ENCODE data around the gene PAN2. TPM values are rescaled to one million over a fixed set of nuclear protein-coding genes. Genes with fewer than 3 reads are reported as not detected.

Gene PAN2
- total and polyA plus RNA-seq, 2 donors from 2014 or later, result 27.1 to 83.0 TPM

DNA sequence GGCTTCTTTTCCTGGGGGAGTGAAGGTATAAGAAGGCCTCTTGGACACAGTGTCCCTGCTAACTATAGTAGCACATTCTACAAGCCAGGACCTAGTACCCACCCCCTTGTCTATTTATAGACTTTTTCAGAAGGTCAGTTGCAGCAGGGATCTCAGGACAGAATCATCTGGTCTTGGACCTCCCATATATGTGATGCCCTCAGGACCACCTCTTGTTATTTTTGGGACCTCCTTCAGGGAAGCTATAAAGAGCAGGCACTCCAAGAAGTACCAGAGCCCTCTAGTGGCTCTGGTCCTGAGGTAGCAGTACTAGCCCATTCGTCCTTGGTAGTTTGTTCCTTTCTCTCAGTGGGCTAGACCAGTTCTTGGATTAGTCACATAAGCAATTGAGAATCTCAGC is 62.8 kb downstream of the PAN2 start:
- intact Hi-C loops (cut with DNase I), result no loop called here
- FAIRE-seq (no peak), DNase-seq (peak in 1 of 5 donors; percentile 48)
- Histone ChIP-seq H3K27me3 (ENCODE audit: control insufficient read depth, insufficient read depth, low read length) (no peaks in the 10 kb centered on the region), H3K4me3 (ENCODE audit: low read length in 3 of 3) (no peak overlapping the region), H3K36me3 (ENCODE audit: control insufficient read depth in 2 of 3, insufficient read depth in 3 of 3, low read length in 3 of 3) (peaks cover 8 to 37% (median 31%) of the 10 kb centered on the region in 3 donors), H3K9me3 (ENCODE audit: control insufficient read depth in 2 of 3, insufficient read depth in 1 of 3, low read length in 3 of 3) (no peaks in the 10 kb centered on the region), H3K27ac (ENCODE audit: low read depth in 2 of 2, low read length in 2 of 2) (no peak overlapping the region), H3K9ac (ENCODE audit: low read length in 3 of 3) (no peak overlapping the region), H3K4me1 (ENCODE audit: control insufficient read depth in 2 of 3, insufficient read depth in 2 of 3, low read depth in 1 of 3, low read length in 3 of 3) (peaks cover 0 to 9% (median 0%) of the 10 kb centered on the region in 3 donors)
- TF ChIP-seq, protein P1, sequence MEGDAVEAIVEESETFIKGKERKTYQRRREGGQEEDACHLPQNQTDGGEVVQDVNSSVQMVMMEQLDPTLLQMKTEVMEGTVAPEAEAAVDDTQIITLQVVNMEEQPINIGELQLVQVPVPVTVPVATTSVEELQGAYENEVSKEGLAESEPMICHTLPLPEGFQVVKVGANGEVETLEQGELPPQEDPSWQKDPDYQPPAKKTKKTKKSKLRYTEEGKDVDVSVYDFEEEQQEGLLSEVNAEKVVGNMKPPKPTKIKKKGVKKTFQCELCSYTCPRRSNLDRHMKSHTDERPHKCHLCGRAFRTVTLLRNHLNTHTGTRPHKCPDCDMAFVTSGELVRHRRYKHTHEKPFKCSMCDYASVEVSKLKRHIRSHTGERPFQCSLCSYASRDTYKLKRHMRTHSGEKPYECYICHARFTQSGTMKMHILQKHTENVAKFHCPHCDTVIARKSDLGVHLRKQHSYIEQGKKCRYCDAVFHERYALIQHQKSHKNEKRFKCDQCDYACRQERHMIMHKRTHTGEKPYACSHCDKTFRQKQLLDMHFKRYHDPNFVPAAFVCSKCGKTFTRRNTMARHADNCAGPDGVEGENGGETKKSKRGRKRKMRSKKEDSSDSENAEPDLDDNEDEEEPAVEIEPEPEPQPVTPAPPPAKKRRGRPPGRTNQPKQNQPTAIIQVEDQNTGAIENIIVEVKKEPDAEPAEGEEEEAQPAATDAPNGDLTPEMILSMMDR (IDR thresholded peaks at IDR 0.05; ENCODE audit: borderline replicate concordance, extremely low read depth, insufficient read depth), result peak; percentile 17

DNA sequence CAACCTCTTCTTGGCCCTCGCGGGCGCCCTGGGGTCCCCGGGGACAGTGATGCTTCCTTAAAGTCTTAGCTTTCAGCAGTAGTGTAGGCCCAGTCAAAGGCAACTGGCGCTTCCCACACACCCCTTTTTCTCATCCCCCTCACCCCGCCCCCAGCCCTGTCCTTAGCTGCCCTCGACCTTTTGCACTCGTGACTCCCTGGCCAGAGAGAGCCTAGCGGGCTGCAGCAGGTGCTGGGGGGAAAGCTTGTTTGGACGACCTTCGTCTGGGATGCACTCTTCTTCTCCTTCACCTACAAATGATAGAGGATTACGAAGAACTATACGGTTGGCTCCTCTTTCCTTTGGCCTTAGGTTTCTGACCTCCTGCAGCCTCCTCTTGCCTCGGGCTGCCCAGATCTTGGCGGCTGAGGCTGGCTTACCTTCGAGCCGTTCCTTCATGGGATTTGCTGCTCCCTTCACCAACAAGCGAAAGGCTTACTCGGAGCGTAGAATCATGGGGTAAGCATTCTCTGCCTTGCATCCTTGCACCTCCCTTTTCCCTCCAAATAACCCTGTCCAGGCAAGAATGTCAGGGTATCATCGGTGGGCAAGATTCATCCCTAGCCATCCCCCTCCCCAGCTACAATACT is 66.2 kb downstream of the PAN2 start:
- intact Hi-C loops (cut with DNase I), result no loop called here
- no peak for FAIRE-seq
- H3K27ac ChIP-seq (ENCODE audit: low read depth in 2 of 2, low read length in 2 of 2), result peak overlapping the region; percentile 96 to 97
- DNase-seq, result peak in 3 of 5 donors; percentile 11 to 79 (median 67)
- peak overlapping the region; percentile 74 to 88 (median 77) for H3K4me3 ChIP-seq (ENCODE audit: low read length in 3 of 3)
- H3K9ac ChIP-seq (ENCODE audit: low read length in 3 of 3), result peak overlapping the region; percentile 37 to 91 (median 59)
- H3K9me3 ChIP-seq (ENCODE audit: control insufficient read depth in 2 of 3, insufficient read depth in 1 of 3, low read length in 3 of 3), result no peaks in the 10 kb centered on the region
- peaks cover 0 to 13% (median 11%) of the 10 kb centered on the region in 3 donors for H3K36me3 ChIP-seq (ENCODE audit: control insufficient read depth in 2 of 3, insufficient read depth in 3 of 3, low read length in 3 of 3)
- H3K4me1 ChIP-seq (ENCODE audit: control insufficient read depth in 2 of 3, insufficient read depth in 2 of 3, low read depth in 1 of 3, low read length in 3 of 3), result peaks cover 0 to 9% (median 0%) of the 10 kb centered on the region in 3 donors
- TF ChIP-seq, protein P1 (IDR thresholded peaks at IDR 0.05; ENCODE audit: borderline replicate concordance, extremely low read depth, insufficient read depth), result no peak
- no peaks in the 10 kb centered on the region for H3K27me3 ChIP-seq (ENCODE audit: control insufficient read depth, insufficient read depth, low read length)

DNA sequence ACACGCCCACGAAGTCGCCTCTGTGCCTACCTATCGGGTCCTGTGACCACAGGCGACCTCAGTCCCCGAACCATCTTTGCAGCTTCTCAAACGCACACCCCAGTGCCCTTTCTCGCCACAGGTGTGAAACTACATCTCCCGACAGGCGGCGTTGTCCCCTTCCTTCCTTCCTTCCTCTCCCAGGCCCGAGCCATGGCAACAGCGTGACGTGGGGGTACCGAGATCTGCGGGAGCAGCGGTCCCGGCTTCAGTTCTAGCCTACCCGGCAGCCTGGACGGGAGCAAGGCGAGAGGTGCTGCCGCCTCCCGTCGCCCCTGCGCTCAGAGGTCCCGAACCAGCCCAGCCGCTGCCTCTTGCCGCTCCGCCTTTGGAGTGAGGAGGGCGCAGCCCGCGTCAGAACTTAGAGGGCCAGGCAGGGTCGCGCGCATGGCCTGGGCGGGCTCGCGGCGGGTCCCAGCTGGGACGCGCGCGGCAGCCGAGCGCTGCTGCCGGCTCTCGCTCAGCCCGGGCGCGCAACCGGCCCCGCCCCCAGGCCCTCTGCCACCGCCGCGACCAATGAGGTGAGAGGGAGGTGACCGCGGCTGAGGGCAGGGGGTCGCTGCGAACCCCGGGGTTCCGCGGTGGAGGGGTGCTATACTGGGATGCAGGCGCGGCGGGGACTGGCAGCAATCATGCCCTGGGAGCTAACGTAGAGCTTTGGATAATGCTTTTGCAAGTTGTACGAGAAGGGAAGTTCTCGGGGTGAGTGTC is 66.9 kb downstream of the PAN2 start, which contains the start of gene COQ10A:
Gene COQ10A, plus strand, starts transcription at position 250 of the 750 bp plus-strand sequence. Its CDS starts 177 bp downstream, at position 427.
- intact Hi-C loops (cut with DNase I), result no loop called here
- Histone ChIP-seq H3K4me3 (ENCODE audit: low read length in 3 of 3) (peak within 1 kb of the TSS; percentile 74 to 88 (median 77)), H3K27ac (ENCODE audit: low read depth in 2 of 2, low read length in 2 of 2) (peak within 1 kb of the TSS; percentile 96 to 97), H3K36me3 (ENCODE audit: control insufficient read depth in 2 of 3, insufficient read depth in 3 of 3, low read length in 3 of 3) (peaks cover 0 to 13% (median 11%) of the 10 kb centered on the region in 3 donors), H3K27me3 (ENCODE audit: control insufficient read depth, insufficient read depth, low read length) (no peaks in the 10 kb centered on the region), H3K9ac (ENCODE audit: low read length in 3 of 3) (peak within 1 kb of the TSS; percentile 59 to 91 (median 63)), H3K4me1 (ENCODE audit: control insufficient read depth in 2 of 3, insufficient read depth in 2 of 3, low read depth in 1 of 3, low read length in 3 of 3) (peaks cover 0 to 9% (median 0%) of the 10 kb centered on the region in 3 donors), H3K9me3 (ENCODE audit: control insufficient read depth in 2 of 3, insufficient read depth in 1 of 3, low read length in 3 of 3) (no peaks in the 10 kb centered on the region)
- TF ChIP-seq, protein P1 (IDR thresholded peaks at IDR 0.05; ENCODE audit: borderline replicate concordance, extremely low read depth, insufficient read depth), result peak; percentile 51
- DNase-seq (peak; percentile 93 to 96 (median 95)), FAIRE-seq (no peak)

Other genes with a start within 250 kb of the PAN2 start
- 76.8 TPM for gene PA2G4, start 229.4 kb downstream of the PAN2 start, total RNA-seq
- gene PA2G4, start 229.4 kb downstream of the PAN2 start, polyA plus RNA-seq (ENCODE audit: insufficient read depth, low read depth, low replicate concordance), result 72.4 TPM
- 2,987 TPM for gene RPL41, start 217.4 kb downstream of the PAN2 start, total RNA-seq
- gene RPL41, start 217.4 kb downstream of the PAN2 start, polyA plus RNA-seq (ENCODE audit: insufficient read depth, low read depth, low replicate concordance), result 5,602 TPM
- gene ZC3H10, start 215.7 kb downstream of the PAN2 start, total RNA-seq, result 8.6 TPM
- gene ZC3H10, start 215.7 kb downstream of the PAN2 start, polyA plus RNA-seq (ENCODE audit: insufficient read depth, low read depth, low replicate concordance), result 2.4 TPM
- gene ESYT1, start 205.7 kb downstream of the PAN2 start, total RNA-seq, result 104 TPM
- 40.4 TPM for gene ESYT1, start 205.7 kb downstream of the PAN2 start, polyA plus RNA-seq (ENCODE audit: insufficient read depth, low read depth, low replicate concordance)
- gene MYL6B, start 181.4 kb downstream of the PAN2 start, total RNA-seq, result 48.2 TPM
- gene MYL6B, start 181.4 kb downstream of the PAN2 start, polyA plus RNA-seq (ENCODE audit: insufficient read depth, low read depth, low replicate concordance), result 142 TPM
- 1,630 TPM for gene MYL6, start 175.6 kb downstream of the PAN2 start, total RNA-seq
- gene MYL6, start 175.6 kb downstream of the PAN2 start, polyA plus RNA-seq (ENCODE audit: insufficient read depth, low read depth, low replicate concordance), result 4,190 TPM
- 112 TPM for gene SMARCC2, start 144.5 kb downstream of the PAN2 start, total RNA-seq
- gene SMARCC2, start 144.5 kb downstream of the PAN2 start, polyA plus RNA-seq (ENCODE audit: insufficient read depth, low read depth, low replicate concordance), result 18.8 TPM
- gene RNF41, start 112.1 kb downstream of the PAN2 start, total RNA-seq, result 45.5 TPM
- gene RNF41, start 112.1 kb downstream of the PAN2 start, polyA plus RNA-seq (ENCODE audit: insufficient read depth, low read depth, low replicate concordance), result 17.6 TPM
- 31.0 TPM for gene NABP2, start 109.7 kb downstream of the PAN2 start, total RNA-seq
- 42.3 TPM for gene NABP2, start 109.7 kb downstream of the PAN2 start, polyA plus RNA-seq (ENCODE audit: insufficient read depth, low read depth, low replicate concordance)
- 5.1 TPM for gene SLC39A5, start 103.9 kb downstream of the PAN2 start, total RNA-seq
- 164 TPM for gene SLC39A5, start 103.9 kb downstream of the PAN2 start, polyA plus RNA-seq (ENCODE audit: insufficient read depth, low read depth, low replicate concordance)
- 46.4 TPM for gene ANKRD52, start 75.6 kb downstream of the PAN2 start, total RNA-seq
- gene ANKRD52, start 75.6 kb downstream of the PAN2 start, polyA plus RNA-seq (ENCODE audit: insufficient read depth, low read depth, low replicate concordance), result 8.6 TPM
- 14.5 TPM for gene COQ10A, start 67.1 kb downstream of the PAN2 start, total RNA-seq
- 30.0 TPM for gene COQ10A, start 67.1 kb downstream of the PAN2 start, polyA plus RNA-seq (ENCODE audit: insufficient read depth, low read depth, low replicate concordance)
- gene CS, start 33.7 kb downstream of the PAN2 start, total RNA-seq, result 166 TPM
- gene CS, start 33.7 kb downstream of the PAN2 start, polyA plus RNA-seq (ENCODE audit: insufficient read depth, low read depth, low replicate concordance), result 105 TPM
- gene CNPY2, start 18.0 kb downstream of the PAN2 start, total RNA-seq, result 112 TPM
- 156 TPM for gene CNPY2, start 18.0 kb downstream of the PAN2 start, polyA plus RNA-seq (ENCODE audit: insufficient read depth, low read depth, low replicate concordance)
- gene IL23A, start 4.9 kb upstream of the PAN2 start, total RNA-seq, result 0.88 TPM
- gene IL23A, start 4.9 kb upstream of the PAN2 start, polyA plus RNA-seq (ENCODE audit: insufficient read depth, low read depth, low replicate concordance), result not detected
- gene STAT2, start 26.1 kb upstream of the PAN2 start, total RNA-seq, result 120 TPM
- 27.2 TPM for gene STAT2, start 26.1 kb upstream of the PAN2 start, polyA plus RNA-seq (ENCODE audit: insufficient read depth, low read depth, low replicate concordance)
- not detected for gene APOF, start 28.9 kb upstream of the PAN2 start, total RNA-seq
- gene APOF, start 28.9 kb upstream of the PAN2 start, polyA plus RNA-seq (ENCODE audit: insufficient read depth, low read depth, low replicate concordance), result not detected
- 9.2 TPM for gene TIMELESS, start 115.4 kb upstream of the PAN2 start, total RNA-seq
- gene TIMELESS, start 115.4 kb upstream of the PAN2 start, polyA plus RNA-seq (ENCODE audit: insufficient read depth, low read depth, low replicate concordance), result 5.5 TPM
- gene MIP, start 120.7 kb upstream of the PAN2 start, total RNA-seq, result not detected
- not detected for gene MIP, start 120.7 kb upstream of the PAN2 start, polyA plus RNA-seq (ENCODE audit: insufficient read depth, low read depth, low replicate concordance)
- 4.0 TPM for gene SPRYD4, start 134.6 kb upstream of the PAN2 start, total RNA-seq
- 6.0 TPM for gene SPRYD4, start 134.6 kb upstream of the PAN2 start, polyA plus RNA-seq (ENCODE audit: insufficient read depth, low read depth, low replicate concordance)
- 2.5 TPM for gene GLS2, start 154.2 kb upstream of the PAN2 start, total RNA-seq
- gene GLS2, start 154.2 kb upstream of the PAN2 start, polyA plus RNA-seq (ENCODE audit: insufficient read depth, low read depth, low replicate concordance), result 5.6 TPM
- gene RBMS2, start 187.8 kb upstream of the PAN2 start, total RNA-seq, result 71.3 TPM
- gene RBMS2, start 187.8 kb upstream of the PAN2 start, polyA plus RNA-seq (ENCODE audit: insufficient read depth, low read depth, low replicate concordance), result 8.5 TPM

Measured in kidney (tissue), 14 donors.